ENCODE measurements around the gene DDX59. TPM values are rescaled to one million over a fixed set of nuclear protein-coding genes. Genes with fewer than 3 reads are reported as not detected.

The DDX59 gene
- polyA plus RNA-seq, 1 of the 3 experiments (the other 2 are of a cell fraction) = 8.9 TPM

DNA sequence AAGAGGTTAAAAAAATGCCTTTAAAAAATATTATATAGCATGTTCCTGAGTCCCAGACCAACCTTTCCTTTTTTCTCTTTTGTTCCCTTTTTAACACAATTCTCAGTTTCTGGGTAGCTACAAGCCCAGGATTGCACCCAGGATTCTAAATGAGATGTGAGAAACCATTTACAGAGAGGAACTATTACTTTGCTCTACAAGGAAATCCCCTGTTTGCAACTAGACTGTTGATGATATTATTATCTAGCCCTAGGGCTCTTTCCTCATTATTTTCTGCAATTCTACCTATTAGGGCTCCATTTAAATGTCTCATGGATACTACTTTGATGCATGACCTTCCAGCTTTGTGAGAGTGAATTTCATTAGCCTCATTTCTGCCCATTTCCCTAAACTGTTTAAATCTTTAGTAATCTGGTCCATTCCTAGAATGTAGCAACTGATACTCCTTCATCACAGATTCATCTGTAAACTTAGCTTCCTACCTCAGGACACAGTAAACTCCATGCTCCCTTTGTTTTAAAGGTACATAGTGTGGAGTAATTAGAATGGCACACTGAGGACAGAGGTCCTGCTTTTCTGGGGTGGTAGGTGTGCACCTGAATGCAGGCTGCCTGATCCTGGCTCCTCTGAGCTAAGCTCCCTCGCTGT, 42.0 kb downstream of the DDX59 start (continued):
- no peak for TF ChIP-seq SIN3A (IDR thresholded peaks at IDR 0.05; ENCODE audit: borderline replicate concordance, low read depth, low read length)
- TF ChIP-seq RAD21 (IDR thresholded peaks at IDR 0.05; ENCODE audit: low read length) = no peak

DNA sequence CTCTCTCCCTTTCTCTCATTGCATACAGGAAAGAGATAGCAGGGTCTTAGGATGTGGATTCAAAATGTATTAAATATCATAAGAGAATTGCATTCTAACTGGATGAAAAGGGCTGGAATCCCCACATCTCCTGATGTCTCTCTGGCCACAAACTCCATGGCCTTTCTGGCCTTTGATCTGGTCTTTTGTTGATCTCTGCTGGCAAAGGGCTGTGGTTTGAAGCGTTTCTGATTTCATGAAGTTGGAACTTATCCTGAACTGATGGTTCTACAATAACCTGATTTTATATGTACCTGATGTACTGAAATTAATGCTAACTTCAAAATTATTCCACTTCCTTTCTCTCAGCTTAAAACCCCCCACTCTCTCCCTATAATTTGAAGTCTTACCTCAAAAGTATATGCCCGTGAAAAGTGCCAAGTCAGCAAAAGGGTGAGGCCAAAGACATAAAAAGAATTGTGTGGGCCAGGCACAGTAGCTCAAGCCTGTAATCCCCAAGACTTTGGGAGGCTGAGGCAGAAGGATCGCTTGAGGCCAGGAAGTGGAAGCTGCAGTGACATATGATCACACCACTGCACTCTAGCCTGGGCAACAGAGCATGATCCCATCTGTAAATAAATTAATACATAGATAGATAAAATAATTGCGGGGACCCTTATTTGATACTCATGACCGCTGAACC, 42.7 kb downstream of the DDX59 start:
- Histone ChIP-seq H2AFZ (ENCODE audit: low read depth) (no peak overlapping the region), H3K79me2 (ENCODE audit: insufficient read depth) (no peaks in the 10 kb centered on the region), H3F3A (replicated peaks; ENCODE audit: insufficient read depth) (peaks cover 4% of the 10 kb centered on the region), H3K4me1 (ENCODE audit: control insufficient read depth in 1 of 2, insufficient read depth in 2 of 2, low read depth in 1 of 2, low read length in 1 of 2) (peaks cover 0 to 5% of the 10 kb centered on the region in 2 experiments; a peak in 2 of 4 replicates), H3K9me2 (no peaks in the 10 kb centered on the region), H3K9ac (no peak overlapping the region), H3K27ac (ENCODE audit: low read depth in 2 of 2, low read length in 1 of 2) (no peak overlapping the region), H4K20me1 (ENCODE audit: insufficient read depth) (no peaks in the 10 kb centered on the region), H3K4me2 (no peak overlapping the region), H3K27me3 (ENCODE audit: insufficient read depth) (no peaks in the 10 kb centered on the region), H3K4me3 (ENCODE audit: low read depth in 2 of 2, low read length in 1 of 2) (no peak overlapping the region), H3K9me3 (no peaks in the 10 kb centered on the region), H3K36me3 (replicated peaks in 1 of 2; ENCODE audit: control insufficient read depth in 1 of 2, insufficient read depth in 2 of 2, low read length in 1 of 2) (no peaks in the 10 kb centered on the region)
- DNase-seq = no peak
- no peak for TF ChIP-seq RFX5 (IDR thresholded peaks at IDR 0.05; ENCODE audit: low read length)
- TF ChIP-seq, protein P1, sequence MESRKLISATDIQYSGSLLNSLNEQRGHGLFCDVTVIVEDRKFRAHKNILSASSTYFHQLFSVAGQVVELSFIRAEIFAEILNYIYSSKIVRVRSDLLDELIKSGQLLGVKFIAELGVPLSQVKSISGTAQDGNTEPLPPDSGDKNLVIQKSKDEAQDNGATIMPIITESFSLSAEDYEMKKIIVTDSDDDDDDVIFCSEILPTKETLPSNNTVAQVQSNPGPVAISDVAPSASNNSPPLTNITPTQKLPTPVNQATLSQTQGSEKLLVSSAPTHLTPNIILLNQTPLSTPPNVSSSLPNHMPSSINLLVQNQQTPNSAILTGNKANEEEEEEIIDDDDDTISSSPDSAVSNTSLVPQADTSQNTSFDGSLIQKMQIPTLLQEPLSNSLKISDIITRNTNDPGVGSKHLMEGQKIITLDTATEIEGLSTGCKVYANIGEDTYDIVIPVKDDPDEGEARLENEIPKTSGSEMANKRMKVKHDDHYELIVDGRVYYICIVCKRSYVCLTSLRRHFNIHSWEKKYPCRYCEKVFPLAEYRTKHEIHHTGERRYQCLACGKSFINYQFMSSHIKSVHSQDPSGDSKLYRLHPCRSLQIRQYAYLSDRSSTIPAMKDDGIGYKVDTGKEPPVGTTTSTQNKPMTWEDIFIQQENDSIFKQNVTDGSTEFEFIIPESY (IDR thresholded peaks at IDR 0.05; ENCODE audit: borderline replicate concordance, low read depth) = no peak
- TF ChIP-seq, protein P2, sequence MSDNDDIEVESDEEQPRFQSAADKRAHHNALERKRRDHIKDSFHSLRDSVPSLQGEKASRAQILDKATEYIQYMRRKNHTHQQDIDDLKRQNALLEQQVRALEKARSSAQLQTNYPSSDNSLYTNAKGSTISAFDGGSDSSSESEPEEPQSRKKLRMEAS (IDR thresholded peaks at IDR 0.05; ENCODE audit: low read depth) = no peak
- TF ChIP-seq, protein P3, sequence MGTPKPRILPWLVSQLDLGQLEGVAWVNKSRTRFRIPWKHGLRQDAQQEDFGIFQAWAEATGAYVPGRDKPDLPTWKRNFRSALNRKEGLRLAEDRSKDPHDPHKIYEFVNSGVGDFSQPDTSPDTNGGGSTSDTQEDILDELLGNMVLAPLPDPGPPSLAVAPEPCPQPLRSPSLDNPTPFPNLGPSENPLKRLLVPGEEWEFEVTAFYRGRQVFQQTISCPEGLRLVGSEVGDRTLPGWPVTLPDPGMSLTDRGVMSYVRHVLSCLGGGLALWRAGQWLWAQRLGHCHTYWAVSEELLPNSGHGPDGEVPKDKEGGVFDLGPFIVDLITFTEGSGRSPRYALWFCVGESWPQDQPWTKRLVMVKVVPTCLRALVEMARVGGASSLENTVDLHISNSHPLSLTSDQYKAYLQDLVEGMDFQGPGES (IDR thresholded peaks at IDR 0.05; ENCODE audit: low read depth, low read length) = no peak
- TF ChIP-seq, protein P4, sequence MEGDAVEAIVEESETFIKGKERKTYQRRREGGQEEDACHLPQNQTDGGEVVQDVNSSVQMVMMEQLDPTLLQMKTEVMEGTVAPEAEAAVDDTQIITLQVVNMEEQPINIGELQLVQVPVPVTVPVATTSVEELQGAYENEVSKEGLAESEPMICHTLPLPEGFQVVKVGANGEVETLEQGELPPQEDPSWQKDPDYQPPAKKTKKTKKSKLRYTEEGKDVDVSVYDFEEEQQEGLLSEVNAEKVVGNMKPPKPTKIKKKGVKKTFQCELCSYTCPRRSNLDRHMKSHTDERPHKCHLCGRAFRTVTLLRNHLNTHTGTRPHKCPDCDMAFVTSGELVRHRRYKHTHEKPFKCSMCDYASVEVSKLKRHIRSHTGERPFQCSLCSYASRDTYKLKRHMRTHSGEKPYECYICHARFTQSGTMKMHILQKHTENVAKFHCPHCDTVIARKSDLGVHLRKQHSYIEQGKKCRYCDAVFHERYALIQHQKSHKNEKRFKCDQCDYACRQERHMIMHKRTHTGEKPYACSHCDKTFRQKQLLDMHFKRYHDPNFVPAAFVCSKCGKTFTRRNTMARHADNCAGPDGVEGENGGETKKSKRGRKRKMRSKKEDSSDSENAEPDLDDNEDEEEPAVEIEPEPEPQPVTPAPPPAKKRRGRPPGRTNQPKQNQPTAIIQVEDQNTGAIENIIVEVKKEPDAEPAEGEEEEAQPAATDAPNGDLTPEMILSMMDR (IDR thresholded peaks at IDR 0.05) = no peak
- TF ChIP-seq RXRA (IDR thresholded peaks at IDR 0.05; ENCODE audit: borderline replicate concordance, low read depth) = no peak
- TF ChIP-seq MXI1 (IDR thresholded peaks at IDR 0.05; ENCODE audit: low read depth, low read length) = no peak
- TF ChIP-seq POLR2AphosphoS5 (IDR thresholded peaks at IDR 0.05; ENCODE audit: low read depth, low read length) = no peak
- no peak for TF ChIP-seq EZH2phosphoT487 (IDR thresholded peaks at IDR 0.05; ENCODE audit: borderline replicate concordance, low read depth)
- no peak for TF ChIP-seq ELF1 (IDR thresholded peaks at IDR 0.05)
- TF ChIP-seq RCOR1 (IDR thresholded peaks at IDR 0.05; ENCODE audit: low read length) = no peak
- no peak for TF ChIP-seq FOXJ3 (CRISPR knock-in tag; IDR thresholded peaks at IDR 0.05)
- no peak for TF ChIP-seq JUND (IDR thresholded peaks at IDR 0.05)
- no peak for TF ChIP-seq CHD2 (IDR thresholded peaks at IDR 0.05; ENCODE audit: low read length, partially characterized antibody)
- TF ChIP-seq, protein P5, sequence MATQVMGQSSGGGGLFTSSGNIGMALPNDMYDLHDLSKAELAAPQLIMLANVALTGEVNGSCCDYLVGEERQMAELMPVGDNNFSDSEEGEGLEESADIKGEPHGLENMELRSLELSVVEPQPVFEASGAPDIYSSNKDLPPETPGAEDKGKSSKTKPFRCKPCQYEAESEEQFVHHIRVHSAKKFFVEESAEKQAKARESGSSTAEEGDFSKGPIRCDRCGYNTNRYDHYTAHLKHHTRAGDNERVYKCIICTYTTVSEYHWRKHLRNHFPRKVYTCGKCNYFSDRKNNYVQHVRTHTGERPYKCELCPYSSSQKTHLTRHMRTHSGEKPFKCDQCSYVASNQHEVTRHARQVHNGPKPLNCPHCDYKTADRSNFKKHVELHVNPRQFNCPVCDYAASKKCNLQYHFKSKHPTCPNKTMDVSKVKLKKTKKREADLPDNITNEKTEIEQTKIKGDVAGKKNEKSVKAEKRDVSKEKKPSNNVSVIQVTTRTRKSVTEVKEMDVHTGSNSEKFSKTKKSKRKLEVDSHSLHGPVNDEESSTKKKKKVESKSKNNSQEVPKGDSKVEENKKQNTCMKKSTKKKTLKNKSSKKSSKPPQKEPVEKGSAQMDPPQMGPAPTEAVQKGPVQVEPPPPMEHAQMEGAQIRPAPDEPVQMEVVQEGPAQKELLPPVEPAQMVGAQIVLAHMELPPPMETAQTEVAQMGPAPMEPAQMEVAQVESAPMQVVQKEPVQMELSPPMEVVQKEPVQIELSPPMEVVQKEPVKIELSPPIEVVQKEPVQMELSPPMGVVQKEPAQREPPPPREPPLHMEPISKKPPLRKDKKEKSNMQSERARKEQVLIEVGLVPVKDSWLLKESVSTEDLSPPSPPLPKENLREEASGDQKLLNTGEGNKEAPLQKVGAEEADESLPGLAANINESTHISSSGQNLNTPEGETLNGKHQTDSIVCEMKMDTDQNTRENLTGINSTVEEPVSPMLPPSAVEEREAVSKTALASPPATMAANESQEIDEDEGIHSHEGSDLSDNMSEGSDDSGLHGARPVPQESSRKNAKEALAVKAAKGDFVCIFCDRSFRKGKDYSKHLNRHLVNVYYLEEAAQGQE (IDR thresholded peaks at IDR 0.05; ENCODE audit: low read depth, low read length) = no peak
- no peak for TF ChIP-seq GABPA (IDR thresholded peaks at IDR 0.05; ENCODE audit: low read depth)
- ChIA-PET POLR2A (no interaction called here), CTCF (interaction anchor here (1.0 to 1.2 kb wide), 4 partner anchors 13 to 177 kb away, joined by 3 to 5 read pairs (median 4); no protein-coding TSS in a partner anchor)
- WGBS (ENCODE audit: low lambda C conversion rate) = 93% methylated on average over 5 of the region's 5 CpGs
